ENCODE measurements around the gene MEGF6.

MEGF6 gene

DNA sequence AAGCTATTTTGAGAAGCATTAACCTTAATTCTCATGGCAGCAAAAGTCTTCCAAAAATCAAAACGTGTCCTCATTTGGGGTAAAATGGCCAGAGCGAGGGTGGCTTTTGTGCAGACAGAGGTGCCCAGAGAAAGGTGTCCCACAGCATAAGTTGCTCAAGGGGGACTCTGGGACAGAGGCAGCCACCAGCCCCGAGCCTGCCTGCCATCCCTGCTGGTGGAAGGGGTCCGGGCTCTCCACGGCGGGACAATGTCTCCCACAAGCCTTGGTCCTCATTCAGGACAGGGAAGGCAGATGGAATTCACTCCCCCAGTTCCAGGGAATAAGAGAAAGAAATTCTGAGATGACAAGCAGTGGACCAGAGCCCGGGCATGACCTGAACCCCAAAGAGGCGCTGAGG is 169.4 kb downstream of the MEGF6 start:
- no peak for DNase-seq (ENCODE audit: low read depth in 2 of 2)

DNA sequence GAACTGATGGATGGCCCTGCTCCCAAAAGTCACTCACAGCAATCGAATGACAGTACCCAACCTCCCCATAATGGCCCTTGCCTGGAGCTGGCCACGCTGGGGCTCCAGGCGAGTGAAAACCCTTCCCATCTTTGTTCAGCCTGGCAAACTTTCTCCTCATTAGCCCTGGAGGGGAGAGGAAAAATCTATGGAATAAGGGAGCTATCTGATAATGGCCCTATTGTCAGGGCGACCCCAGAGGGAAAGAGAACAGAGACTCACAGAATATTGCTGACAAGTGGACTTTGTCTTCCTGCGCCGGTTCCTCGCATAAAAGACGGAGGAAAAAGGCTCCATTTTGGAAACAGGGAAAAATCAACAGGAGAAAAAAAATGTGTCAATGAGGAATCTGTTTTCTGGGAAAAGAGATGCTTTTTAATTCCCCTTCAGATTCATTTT is 169.9 kb downstream of the MEGF6 start:
- no peak for DNase-seq (ENCODE audit: low read depth in 2 of 2)

DNA sequence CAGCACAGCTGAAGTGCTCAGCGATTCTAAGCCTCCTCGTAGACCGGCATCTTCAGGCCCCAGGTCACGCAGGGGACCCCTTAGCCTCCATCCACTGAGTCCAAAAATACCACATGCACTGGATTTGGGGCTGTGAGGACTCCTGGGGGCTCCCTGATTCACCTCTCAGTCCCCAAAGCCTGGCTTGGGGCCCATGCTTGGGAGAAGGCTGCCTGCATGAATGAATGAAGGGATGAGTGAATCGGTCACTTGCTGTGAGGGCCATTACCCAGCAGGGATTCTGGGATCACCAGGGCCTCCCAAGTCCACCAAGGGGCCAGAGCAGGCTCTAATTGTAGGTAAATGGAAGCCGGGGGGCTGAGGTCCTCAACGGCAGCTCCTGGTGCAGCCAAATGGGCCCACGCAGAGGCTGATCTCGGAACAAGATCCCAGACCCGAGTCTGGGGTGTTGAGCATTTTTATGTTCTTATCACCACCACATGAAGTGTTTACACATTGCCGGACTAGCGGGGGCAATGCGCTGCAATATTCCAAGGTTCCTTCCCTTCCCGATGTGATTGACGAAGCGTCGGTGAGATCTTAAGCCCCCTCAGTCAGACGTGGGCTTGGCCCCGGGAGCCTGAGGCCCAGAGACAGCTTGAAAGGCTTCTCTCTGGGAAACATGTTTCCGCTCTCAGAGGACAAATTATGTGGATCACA is 170.4 kb downstream of the MEGF6 start:
- DNase-seq (ENCODE audit: low read depth in 2 of 2) = no peak

DNA sequence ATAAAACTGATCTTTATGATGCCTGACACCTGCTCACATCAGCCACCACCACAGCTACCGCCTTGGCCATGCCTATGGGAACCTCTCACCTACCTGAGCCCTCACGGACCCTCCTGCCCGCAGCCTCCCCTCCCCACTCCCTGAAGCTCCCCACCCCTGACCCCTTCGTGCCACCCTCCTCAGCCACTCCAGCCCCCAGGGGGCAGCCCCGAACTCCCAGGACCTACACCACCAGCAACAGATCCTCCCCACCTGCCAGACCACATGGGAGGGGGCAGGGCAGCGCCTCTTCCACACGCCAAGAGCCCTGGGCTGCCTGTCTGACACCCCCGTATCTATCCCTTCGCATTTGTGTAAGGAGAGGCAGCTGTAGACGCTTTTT is 171.0 kb downstream of the MEGF6 start:
- no peak for DNase-seq (ENCODE audit: low read depth in 2 of 2)
